HG02885 (cell line): Measurements from ENCODE around the gene SHISA5.
"Not testable (repeated sequence)": the region's sequence is repeated elsewhere in the genome, so short reads cannot be mapped to it uniquely, and the experiment has no call there.

Source experiments
- ATAC-seq: cut with Tn5 transposase; IDR thresholded peaks from one replicate; pipeline ENCODE4 v1.9.1; 2021; ENCODE audit warnings: mild to moderate bottlenecking; ENCODE audit not compliant: unreplicated experiment, poor library complexity

The SHISA5 gene

DNA sequence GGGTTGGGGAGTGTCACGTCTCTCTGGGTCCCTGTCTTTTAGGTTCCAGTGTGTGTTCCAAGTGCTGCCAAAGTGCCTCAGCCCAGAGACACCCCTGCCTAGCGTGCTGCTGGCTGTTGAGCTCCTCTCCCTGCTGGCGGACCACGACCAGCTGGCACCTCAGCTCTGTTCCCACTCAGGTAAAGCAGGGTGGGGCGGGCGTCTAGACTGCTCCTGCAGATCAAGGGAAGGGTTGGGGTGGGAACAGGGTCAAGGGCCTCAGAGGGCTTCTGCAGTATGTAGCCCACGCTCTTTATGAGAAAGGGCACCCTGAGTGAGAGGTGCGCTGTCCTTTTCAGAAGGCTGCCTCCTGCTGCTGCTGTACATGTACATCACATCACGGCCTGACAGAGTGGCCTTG lies 40.3 kb downstream of the SHISA5 start:
- ATAC-seq, result no peak

- not testable (repeated sequence) for ATAC-seq
Measured at GRCh38 chr3:48461767-48462166, 42.2 kb downstream of the SHISA5 start.

GRCh38 chr3:48460517-48460902 lies 43.5 kb downstream of the SHISA5 start:
- ATAC-seq, result no peak

- ATAC-seq, result no peak
Measured at GRCh38 chr3:48459773-48460516, 44.0 kb downstream of the SHISA5 start.

DNA sequence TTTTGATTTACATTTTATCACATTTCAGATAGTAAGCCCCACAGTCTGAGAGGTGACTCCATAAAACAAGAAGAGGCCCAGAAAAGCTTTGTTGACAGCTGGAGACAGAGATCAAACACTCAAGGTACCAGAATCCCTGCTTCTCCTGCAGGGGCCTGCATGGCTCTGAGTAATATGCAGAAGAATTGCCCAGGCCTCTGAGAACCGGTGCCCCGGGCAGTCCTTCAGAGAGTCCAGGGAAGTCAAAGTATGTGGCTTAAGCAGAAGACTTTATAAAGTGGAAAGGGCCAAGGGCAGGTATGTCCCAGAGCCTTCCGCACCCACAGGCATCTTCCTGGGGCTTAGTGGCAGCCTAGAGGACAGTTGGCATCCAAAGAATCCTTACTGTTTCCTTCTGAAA lies 44.6 kb downstream of the SHISA5 start:
- no peak for ATAC-seq

GRCh38 chr3:48456456-48456855 lies 47.5 kb downstream of the SHISA5 start:
- no peak for ATAC-seq

GRCh38 chr3:48451270-48451669 lies 52.7 kb downstream of the SHISA5 start:
- ATAC-seq, result no peak

GRCh38 chr3:48446425-48447193 lies 57.4 kb downstream of the SHISA5 start, which contains the start of gene ATRIP:
TSS of gene ATRIP (plus strand) at chr3:48446737. CDS start at chr3:48446846, 109 bp downstream.
- peak; percentile 92 for ATAC-seq

GRCh38 chr3:48446043-48446424 lies 57.9 kb downstream of the SHISA5 start:
- ATAC-seq, result no peak

GRCh38 chr3:48445277-48445882 lies 58.6 kb downstream of the SHISA5 start:
- no peak for ATAC-seq

- no peak for ATAC-seq
Measured at GRCh38 chr3:48441940-48442339, 62.0 kb downstream of the SHISA5 start.

DNA sequence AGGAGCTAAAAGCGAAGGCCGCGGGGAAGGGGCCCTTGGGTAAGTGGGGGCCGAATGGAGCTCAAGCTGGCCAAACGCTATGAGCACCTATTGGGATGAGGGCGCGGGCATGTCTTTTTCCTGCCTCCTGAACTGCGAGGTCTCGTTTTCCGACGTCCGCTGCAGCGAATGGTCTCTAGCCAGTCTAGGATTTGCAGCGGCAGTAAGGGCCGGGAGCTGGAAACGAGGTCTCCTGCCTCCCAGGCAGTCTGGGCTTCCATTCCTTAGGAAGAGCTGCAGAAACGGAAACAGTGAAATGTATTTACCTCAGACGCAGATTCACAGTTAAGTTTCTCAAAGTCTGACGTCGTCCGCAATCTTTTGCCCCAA lies 63.4 kb downstream of the SHISA5 start:
- ATAC-seq, result no peak

GRCh38 chr3:48439820-48440589 lies 64.0 kb downstream of the SHISA5 start, which contains the start of the genes CCDC51 and TMA7:
TSS of gene CCDC51 (minus strand) at chr3:48440119. CDS start at chr3:48435128, 4,991 bp downstream.
TSS of gene TMA7 (plus strand) at chr3:48440257. CDS start at chr3:48440297, 40 bp downstream.
- ATAC-seq, result peak; percentile 95

GRCh38 chr3:48437812-48438211 lies 66.2 kb downstream of the SHISA5 start:
- no peak for ATAC-seq

GRCh38 chr3:48436855-48437254 lies 67.1 kb downstream of the SHISA5 start:
- ATAC-seq, result no peak

DNA sequence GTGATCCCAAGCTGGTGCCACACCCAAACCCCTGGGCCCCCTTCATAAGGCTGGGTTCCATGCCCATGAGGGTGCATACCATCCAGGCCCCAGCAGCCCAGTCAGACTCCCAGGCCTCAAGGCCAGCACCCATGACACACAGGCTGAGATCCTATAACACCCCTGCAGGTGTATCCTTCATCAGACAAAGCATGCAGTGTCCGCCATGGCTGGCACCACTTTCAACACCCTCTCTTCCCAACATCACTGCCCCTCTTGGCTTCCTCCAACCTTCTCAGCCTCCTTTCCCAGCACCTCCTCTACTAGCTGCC lies 67.5 kb downstream of the SHISA5 start:
- no peak for ATAC-seq

DNA sequence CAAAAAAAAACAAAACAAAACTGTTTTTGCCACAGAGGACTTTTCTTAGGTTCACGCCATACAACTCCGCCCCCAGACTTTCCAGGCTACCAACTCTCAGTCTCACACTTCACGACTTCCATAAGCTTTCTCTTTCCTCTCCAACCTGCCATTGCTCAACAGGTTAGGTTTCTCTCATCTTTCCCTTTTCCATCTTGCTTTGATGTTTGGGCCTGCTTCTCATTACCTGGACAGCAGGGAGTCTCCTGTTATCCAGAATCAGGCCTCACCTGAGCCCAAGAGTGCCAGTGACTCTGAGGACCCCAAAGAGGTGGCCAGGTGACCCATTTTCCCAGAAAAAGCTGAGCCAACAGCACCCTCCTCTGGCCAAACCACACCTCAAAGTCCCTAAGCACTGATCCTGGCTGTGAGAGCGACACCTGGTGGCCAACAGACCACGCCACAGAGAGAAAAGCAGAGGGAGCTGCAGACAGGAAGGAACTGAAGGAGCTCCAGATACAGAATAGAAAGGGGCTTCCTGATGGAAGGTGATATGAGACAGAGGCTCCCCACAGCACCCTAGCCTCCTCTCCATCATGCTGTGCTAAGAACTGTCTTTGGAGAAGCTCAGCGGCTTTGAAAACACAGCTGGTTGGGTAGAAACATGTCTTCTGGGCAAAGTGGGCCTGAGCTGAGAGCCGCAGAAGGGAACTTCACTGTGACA lies 68.0 kb downstream of the SHISA5 start:
- ATAC-seq, result no peak

DNA sequence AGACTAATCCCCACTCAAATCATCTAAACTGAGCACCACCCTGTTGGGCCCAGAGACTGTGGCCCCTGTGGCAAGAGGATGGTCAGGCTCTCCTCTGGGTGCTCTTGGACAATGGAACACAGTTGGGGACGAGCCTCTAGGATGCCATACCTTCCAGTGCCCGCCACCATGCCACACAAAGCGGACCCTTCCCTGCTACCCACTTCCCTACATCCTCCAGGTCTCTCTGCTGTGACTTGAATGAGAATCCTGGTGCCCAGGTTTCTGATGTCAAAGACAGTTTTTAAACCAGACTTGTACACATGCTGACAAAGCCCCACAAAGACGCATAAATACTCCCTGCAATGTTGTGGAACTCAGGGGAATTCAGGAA lies 68.8 kb downstream of the SHISA5 start:
- ATAC-seq, result no peak

- no peak for ATAC-seq
Measured at GRCh38 chr3:48434591-48435222, 69.3 kb downstream of the SHISA5 start.
